Neural cell (in vitro differentiated cells): ENCODE data around the gene VSIG10. TPM values are rescaled to one million over a fixed set of nuclear protein-coding genes. Genes with fewer than 3 reads are reported as not detected.

Experiments
- H2AFZ ChIP-seq: fragments of 200-600, 300-800 bp; sonication (generic), shearing (Covaris generic); 2 replicates; pipeline ENCODE4 v1.6.0; 2014; ENCODE audit warnings: low read depth, mild to moderate bottlenecking, antibody characterized with exemption, low read length, moderate library complexity
- H3F3A ChIP-seq: fragments of 200-600 bp; shearing (Covaris generic); 2 replicates; pipeline ENCODE4 v1.6.1; 2016; ENCODE audit warnings: mild to moderate bottlenecking, moderate library complexity, mixed read lengths, antibody characterized with exemption, low read length; ENCODE audit not compliant: insufficient read depth, poor library complexity, severe bottlenecking
- H3K27ac ChIP-seq: fragments of 200-600, 300-800 bp; sonication (generic), shearing (Covaris generic); 2 replicates; pipeline ENCODE4 v1.5.1; 2014; ENCODE audit warnings: mild to moderate bottlenecking, low read length, moderate library complexity
- H3K27me3 ChIP-seq: fragments of 300-800, 200-600 bp; sonication (generic), shearing (Covaris generic); 2 replicates; pipeline ENCODE4 v1.6.0; 2014; ENCODE audit warnings: mild to moderate bottlenecking, low read depth, low read length, moderate library complexity; ENCODE audit not compliant: insufficient read depth
- H3K36me3 ChIP-seq: fragments of 300-800, 200-600 bp; sonication (generic), shearing (Covaris generic); 2 replicates; pipeline ENCODE4 v1.5.1; 2014; ENCODE audit warnings: mild to moderate bottlenecking, antibody characterized with exemption, low read length, moderate library complexity; ENCODE audit not compliant: insufficient read depth
- H3K4me2 ChIP-seq: fragments of 300-800, 200-600 bp; sonication (generic), shearing (Covaris generic); 2 replicates; pipeline ENCODE4 v1.6.0; 2014; ENCODE audit warnings: mild to moderate bottlenecking, low read length
- H3K4me3 ChIP-seq: fragments of 300-800, 200-600 bp; sonication (generic), shearing (Covaris generic); 2 replicates; pipeline ENCODE4 v1.5.1; 2014; ENCODE audit warnings: mild to moderate bottlenecking, low read length, moderate library complexity
- H3K79me2 ChIP-seq: fragments of 200-600 bp; shearing (Covaris generic); replicated peaks from 2 replicates; pipeline ENCODE4 v1.6.0; 2014; ENCODE audit warnings: mild to moderate bottlenecking, low read length, moderate library complexity; ENCODE audit not compliant: insufficient read depth
- H3K9ac ChIP-seq: fragments of 300-800, 200-600 bp; sonication (generic), shearing (Covaris generic); 2 replicates; pipeline ENCODE4 v1.6.1; 2016; ENCODE audit warnings: mild to moderate bottlenecking, low read length, mixed read lengths
- H3K9me2 ChIP-seq: fragments of 200-600 bp; shearing (Covaris generic); 2 replicates; pipeline ENCODE4 v1.6.1; 2016; ENCODE audit warnings: mild to moderate bottlenecking, low read length, mixed read lengths; ENCODE audit not compliant: insufficient read depth
- H3K9me3 ChIP-seq: fragments of 200-600, 300-800 bp; sonication (generic), shearing (Covaris generic); 2 replicates; pipeline ENCODE4 v1.6.1; 2016; ENCODE audit warnings: mild to moderate bottlenecking, mixed run types, low read length, moderate library complexity, mixed read lengths
- H4K20me1 ChIP-seq: fragments of 200-600 bp; shearing (Covaris generic); 2 replicates; pipeline ENCODE4 v1.6.1; 2016; ENCODE audit warnings: mild to moderate bottlenecking, mixed run types; ENCODE audit not compliant: insufficient read depth
- CTCF ChIP-seq: fragments of 450-650 bp; IDR thresholded peaks from 2 replicates; pipeline ENCODE4 v1.5.1; 2014; ENCODE audit warnings: antibody characterized with exemption, mild to moderate bottlenecking, moderate library complexity; ENCODE audit not compliant: poor library complexity, severe bottlenecking
- EP300 ChIP-seq: fragments of 450-650 bp; conservative IDR thresholded peaks from 2 replicates; pipeline ENCODE4 v1.6.1; 2014; ENCODE audit warnings: antibody characterized with exemption, mild to moderate bottlenecking, moderate library complexity; ENCODE audit not compliant: poor library complexity, severe bottlenecking
- EZH2 ChIP-seq: fragments of 200-600, 300-800 bp; shearing (Covaris generic), sonication (generic); IDR thresholded peaks from 2 replicates; pipeline ENCODE4 v1.6.1; 2014; ENCODE audit warnings: antibody characterized with exemption, low read length, borderline replicate concordance, mild to moderate bottlenecking; ENCODE audit not compliant: insufficient read depth, poor library complexity, severe bottlenecking
- MXI1 ChIP-seq: fragments of 450-650 bp; conservative IDR thresholded peaks from 2 replicates; pipeline ENCODE4 v1.6.1; 2014; ENCODE audit warnings: antibody characterized with exemption, mild to moderate bottlenecking; ENCODE audit not compliant: poor library complexity, severe bottlenecking
- POLR2AphosphoS5 ChIP-seq: IDR thresholded peaks from 2 replicates; pipeline ENCODE4 v1.6.1; 2012
- RAD21 ChIP-seq: fragments of 450-650 bp; conservative IDR thresholded peaks from 2 replicates; pipeline ENCODE4 v1.6.1; 2014; ENCODE audit warnings: antibody characterized with exemption, mild to moderate bottlenecking, moderate library complexity
- REST ChIP-seq: IDR thresholded peaks from 2 replicates; pipeline ENCODE4 v1.6.1; 2012; ENCODE audit warnings: borderline replicate concordance
- SMC3 ChIP-seq: fragments of 450-650 bp; conservative IDR thresholded peaks from 2 replicates; pipeline ENCODE4 v1.6.1; 2014; ENCODE audit warnings: antibody characterized with exemption, mild to moderate bottlenecking, moderate library complexity; ENCODE audit not compliant: poor library complexity
- TAF1 ChIP-seq: IDR thresholded peaks from 2 replicates; pipeline ENCODE4 v1.6.1; 2012; ENCODE audit warnings: low read depth
- polyA plus RNA-seq: library from polyadenylated mRNA; depleted of rRNA; stranded (reverse); fragments of >200 nt; gene quantifications from 2 replicates; pipeline ENCODE4 v1.2.3, GENCODE V29; 2014

The VSIG10 gene
- polyA plus RNA-seq, 1 donor from 2014 or later, result 2.0 TPM

- Histone ChIP-seq H3K4me2 (no peak overlapping the region), H2AFZ (no peak overlapping the region), H3K9me3 (no peaks in the 10 kb centered on the region), H3K4me3 (no peak overlapping the region), H3K9ac (no peak overlapping the region), H3K79me2 (no peaks in the 10 kb centered on the region), H3K27ac (no peak overlapping the region), H3K9me2 (no peaks in the 10 kb centered on the region), H3F3A (no peaks in the 10 kb centered on the region), H3K36me3 (peaks cover 6% of the 10 kb centered on the region), H3K27me3 (no peaks in the 10 kb centered on the region), H4K20me1 (no peaks in the 10 kb centered on the region)
- TF ChIP-seq SMC3 (no peak), EZH2 (no peak), TAF1 (no peak), REST (no peak), CTCF (no peak), EP300 (no peak), RAD21 (no peak), POLR2AphosphoS5 (no peak), MXI1 (no peak)
These were observed 44.5 kb upstream of the VSIG10 start for GRCh38 chr12:118148287-118148686.

GRCh38 chr12:118145798-118146156, 42.0 kb upstream of the VSIG10 start:
- H3K27ac ChIP-seq, result no peak overlapping the region
- no peaks in the 10 kb centered on the region for H3K9me2 ChIP-seq
- H2AFZ ChIP-seq, result no peak overlapping the region
- H3K4me3 ChIP-seq, result no peak overlapping the region
- H3K9me3 ChIP-seq, result no peaks in the 10 kb centered on the region
- no peaks in the 10 kb centered on the region for H3K27me3 ChIP-seq
- TF ChIP-seq TAF1 (no peak), MXI1 (no peak), EZH2 (no peak), EP300 (no peak), RAD21 (no peak), REST (no peak), POLR2AphosphoS5 (no peak), SMC3 (no peak), CTCF (no peak)
- H3K36me3 ChIP-seq, result no peaks in the 10 kb centered on the region
- no peak overlapping the region for H3K4me2 ChIP-seq
- no peak overlapping the region for H3K9ac ChIP-seq
- no peaks in the 10 kb centered on the region for H3F3A ChIP-seq
- H4K20me1 ChIP-seq, result no peaks in the 10 kb centered on the region
- no peaks in the 10 kb centered on the region for H3K79me2 ChIP-seq
